GM19043 (cell line): Measurements from ENCODE around the gene LTBR.
"Not testable (repeated sequence)": the region's sequence is repeated elsewhere in the genome, so short reads cannot be mapped to it uniquely, and the experiment has no call there.

Experiments used
- ATAC-seq: cut with Tn5 transposase; IDR thresholded peaks from one replicate; pipeline ENCODE4 v1.9.1; 2021; ENCODE audit warnings: low read depth; ENCODE audit not compliant: unreplicated experiment

Gene LTBR

GRCh38 chr12:6420364-6420763, 36.4 kb downstream of the LTBR start:
- no peak for ATAC-seq

DNA sequence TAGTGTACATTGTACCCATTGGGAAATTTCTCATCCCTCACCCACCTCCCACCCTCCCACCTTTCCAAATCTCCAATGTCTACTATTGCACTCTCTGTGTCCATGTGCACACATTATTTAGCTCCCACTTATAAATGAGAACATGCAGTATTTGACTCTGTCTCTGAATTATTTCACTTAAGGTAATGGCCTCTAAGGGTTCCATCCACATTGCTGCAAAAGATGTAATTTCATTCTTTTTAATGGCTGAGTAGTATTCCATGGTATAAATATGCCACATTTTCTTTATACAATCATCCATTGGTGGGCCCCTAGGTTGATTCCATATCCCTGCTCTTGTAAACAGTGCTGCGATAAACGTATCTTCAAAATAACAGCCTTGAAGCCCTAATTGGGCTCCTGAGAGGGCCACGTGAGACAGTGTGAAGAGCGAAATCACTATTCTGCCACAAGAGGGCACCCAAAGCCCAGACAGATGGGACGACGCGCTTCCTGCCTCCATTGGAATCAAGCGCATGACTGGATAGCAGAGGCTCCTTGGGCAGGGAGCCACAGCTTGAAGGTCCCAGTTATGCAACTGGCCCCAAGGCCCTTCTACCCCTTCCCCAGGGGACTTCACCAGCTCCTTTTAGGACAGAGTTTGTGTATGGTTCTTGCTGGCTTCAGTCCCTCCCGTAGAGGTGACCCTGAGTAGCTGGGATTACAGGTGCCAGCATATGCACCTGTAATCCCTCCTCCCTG, 39.5 kb downstream of the LTBR start:
- peak; percentile 37 for ATAC-seq

DNA sequence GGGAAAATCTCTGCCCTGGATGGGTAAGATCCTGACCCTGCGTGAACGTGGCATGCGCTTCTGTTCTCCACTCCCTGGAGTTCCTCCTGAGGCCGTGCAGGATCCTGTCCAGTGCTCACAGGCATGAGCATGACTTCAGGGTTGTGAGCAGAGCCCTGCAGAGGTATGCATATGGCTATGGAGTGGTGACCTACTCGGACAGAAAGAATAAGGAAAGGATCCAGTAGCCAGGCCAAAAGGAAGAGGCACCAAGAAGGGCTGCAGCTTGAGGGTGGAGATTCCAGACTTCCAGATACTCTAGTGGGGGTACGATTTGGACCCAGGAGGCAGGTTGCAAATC, 40.0 kb downstream of the LTBR start:
- no peak for ATAC-seq

DNA sequence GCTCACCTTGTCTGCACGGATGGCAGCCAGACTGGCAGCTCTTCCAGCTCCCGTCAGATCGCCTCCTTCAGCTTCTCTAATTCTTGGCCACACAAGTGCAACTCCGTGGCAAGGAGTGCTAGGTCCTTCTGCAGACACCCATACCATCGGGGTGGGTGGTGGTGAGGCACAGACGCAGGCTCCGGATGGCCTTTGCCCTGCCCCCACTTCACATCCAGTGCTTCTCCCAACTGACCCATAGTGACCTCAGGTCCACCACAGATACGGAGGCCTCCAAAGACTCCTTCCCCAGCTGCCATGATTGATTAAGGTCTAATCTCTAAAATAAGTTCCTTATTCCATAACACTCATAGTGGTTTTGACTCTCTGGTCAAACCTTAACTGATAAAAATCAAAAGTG, 40.9 kb downstream of the LTBR start:
- ATAC-seq, result no peak

GRCh38 chr12:6425590-6426531, 41.9 kb downstream of the LTBR start:
- ATAC-seq, result no peak

DNA sequence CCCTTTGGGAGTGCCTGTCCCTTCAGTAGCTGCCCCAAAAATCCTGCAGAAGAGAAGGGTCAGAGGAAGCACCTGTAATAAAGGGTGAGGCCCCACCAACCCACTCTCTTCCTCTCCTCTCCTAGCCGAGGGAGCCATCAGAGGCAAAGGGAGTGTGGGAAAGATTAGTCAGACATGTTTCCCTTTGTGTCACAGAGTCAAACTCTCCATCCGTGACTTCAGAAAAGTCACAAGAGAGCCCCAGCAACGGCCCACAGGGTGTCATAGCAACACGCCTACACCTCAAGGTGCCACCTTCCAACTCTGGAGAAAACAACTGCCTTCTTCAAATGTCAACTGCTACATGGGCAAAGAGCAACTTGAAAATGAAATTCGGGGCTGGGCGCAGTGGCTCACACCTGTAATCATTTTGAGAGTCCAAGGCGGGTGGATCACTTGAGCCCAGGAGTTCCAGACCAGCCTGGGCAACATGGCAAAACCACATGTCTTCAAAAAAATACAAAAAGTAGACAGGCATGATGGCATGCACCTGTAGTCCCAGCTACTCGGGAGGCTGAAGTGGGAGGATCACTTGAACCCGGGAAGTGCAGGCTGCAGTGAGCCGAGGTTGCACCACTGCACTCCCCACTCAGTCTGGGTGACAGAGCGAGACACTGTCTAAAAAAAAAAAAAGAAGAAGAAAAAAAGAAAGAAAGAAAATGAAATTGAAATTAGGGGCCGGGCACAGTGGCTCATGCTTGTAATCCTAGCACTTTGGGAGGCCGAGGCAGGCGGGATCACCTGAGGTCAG, 43.1 kb downstream of the LTBR start:
- ATAC-seq, result peak; percentile 74

GRCh38 chr12:6427796-6428195, 43.8 kb downstream of the LTBR start:
- ATAC-seq, result not testable (repeated sequence)

GRCh38 chr12:6428326-6428725, 44.4 kb downstream of the LTBR start:
- no peak for ATAC-seq

DNA sequence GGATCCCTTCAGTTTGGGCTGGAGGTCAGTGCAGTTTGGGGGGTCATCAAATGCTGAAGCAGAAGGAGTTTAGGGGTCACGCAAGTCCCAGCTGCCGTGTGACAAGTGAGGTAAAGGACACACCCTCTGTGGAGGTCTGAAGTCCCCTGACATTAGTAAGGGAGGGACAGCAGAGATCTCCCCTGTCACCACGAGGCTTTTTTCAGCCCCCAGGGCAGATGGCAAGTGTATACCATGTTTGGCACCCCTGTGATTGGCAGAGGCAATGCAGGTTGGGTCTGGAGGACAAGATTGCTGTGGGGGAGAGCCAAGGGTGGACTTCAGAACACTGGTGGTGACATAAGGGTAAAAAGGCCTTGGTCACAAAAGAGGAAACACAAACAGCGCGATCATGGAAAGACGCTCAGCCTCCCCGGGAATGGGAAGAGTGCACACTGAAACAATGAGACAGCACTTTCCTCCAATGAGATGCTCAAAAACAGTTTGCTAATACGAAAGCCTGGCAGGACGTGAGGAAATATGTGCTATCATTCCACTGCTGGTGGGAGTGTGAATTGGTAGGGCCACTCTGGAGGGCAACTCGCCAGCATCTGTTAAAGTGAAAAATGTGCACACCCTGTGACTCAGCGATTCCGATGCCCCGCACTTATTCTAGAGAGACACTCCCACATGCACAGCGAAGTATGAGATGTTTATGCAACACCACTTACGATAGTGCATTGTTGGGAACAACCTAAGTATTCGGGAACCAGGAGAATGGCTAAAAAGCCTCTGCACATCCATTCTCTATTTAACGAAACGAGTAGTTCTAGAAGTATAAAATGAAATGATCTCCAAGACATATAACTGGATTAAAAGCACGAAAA, 46.4 kb downstream of the LTBR start:
- ATAC-seq, result no peak

GRCh38 chr12:6432991-6433390, 49.0 kb downstream of the LTBR start:
- no peak for ATAC-seq

- ATAC-seq, result no peak
These were observed 50.5 kb downstream of the LTBR start for GRCh38 chr12:6434205-6435140.

DNA sequence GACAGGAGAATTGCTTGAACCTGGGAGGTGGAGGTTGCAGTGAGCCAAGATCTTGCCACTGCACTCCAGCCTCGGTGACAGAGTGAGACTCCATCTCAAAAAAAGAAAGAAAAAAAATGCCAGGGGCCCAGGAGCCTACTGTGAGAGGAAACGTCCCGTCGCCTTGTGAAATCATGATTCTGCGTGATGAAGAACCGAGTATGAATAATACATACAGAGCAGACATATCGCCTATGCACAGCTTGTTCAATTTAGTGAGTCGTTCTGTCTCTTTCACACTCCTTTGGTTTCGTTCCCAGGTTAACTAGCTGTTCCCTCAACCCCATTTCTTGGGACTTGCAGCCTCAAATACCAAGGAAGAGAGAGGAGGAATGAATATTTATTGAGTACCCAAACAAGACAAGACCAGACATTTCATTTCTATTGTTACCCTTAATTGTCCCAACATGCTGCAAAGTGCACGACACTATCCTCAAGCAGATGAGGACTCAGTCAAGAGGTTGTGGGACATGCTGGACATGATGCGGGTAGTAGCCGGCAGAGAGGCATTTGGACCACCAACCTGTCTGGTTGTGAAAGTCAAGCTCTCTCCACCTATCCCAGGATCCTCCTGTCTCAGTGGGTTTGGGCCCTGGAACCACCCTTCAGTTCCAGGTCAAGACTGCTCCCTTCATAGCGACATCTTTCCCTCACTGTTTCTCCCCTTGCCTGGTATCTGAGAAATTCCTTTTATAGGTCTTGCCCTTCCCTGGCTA, 52.2 kb downstream of the LTBR start:
- no peak for ATAC-seq

- no peak for ATAC-seq
These were observed 53.6 kb downstream of the LTBR start for GRCh38 chr12:6437586-6437985.

GRCh38 chr12:6438345-6438744, 54.4 kb downstream of the LTBR start:
- ATAC-seq, result no peak

DNA sequence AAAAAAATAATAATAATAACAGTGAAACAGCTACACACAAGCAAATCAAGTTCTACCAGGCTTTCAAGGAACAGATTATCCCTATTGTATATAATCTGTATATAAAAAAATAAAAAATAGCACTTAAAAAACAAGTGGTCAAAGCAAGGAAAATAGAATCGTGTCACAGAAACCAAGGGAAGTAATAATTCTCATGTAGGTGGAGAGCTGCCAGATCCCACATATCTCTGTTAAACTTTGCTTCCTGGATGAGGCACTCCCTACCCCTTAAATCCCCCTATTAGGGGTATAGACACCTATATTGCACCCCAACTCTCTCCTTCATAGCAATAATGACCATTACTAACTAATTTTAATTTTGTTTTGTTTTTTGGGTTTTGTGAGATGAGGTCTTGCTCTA, 56.4 kb downstream of the LTBR start:
- ATAC-seq, result no peak
